NCI-H146 (cell line): ENCODE measurements around the gene KRT24.

Experiments used
- DNase-seq: peaks from one replicate; lab custom pipeline; 2025; lab: John Stamatoyannopoulos, UW

KRT24 gene

DNA sequence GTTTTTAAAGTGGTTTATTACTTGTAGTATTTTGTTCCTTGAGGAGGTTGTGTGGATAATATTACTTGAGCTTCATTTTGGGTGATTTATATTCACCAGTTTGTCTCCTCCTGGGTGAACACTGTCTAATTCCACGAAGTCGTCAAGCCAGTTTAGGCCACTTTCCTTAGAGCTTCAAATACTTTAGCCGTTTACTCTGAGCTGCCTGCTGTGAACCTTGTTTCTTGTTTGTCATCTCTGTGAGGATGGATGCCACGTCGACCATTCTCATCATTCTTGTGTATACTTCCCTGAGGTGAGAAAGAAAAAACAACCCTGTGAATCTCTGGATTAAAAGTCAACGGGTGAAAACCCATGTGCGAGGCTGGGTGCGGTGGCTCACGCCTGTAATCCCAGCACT, 9.0 kb downstream of the KRT24 start:
- DNase-seq, result no peak

DNA sequence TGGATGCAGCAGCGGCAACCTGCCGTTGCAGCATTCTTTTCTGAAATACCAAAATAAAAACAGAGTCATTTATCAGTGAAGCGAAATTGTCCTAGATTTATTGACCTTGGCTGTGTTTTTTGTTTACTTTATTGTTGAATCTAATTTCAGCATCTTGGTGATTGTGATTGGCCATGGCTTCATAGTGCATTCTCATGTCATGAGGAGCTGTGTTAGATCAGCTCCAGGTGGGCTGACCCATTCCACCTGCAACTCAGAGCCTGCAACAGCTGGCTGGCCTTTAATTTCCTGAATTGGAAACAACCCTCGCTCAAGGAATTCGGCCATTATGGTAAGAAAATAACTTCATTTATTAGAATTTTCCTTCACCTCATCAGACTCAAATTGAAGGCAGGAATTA, 16.4 kb downstream of the KRT24 start:
- no peak for DNase-seq

DNA sequence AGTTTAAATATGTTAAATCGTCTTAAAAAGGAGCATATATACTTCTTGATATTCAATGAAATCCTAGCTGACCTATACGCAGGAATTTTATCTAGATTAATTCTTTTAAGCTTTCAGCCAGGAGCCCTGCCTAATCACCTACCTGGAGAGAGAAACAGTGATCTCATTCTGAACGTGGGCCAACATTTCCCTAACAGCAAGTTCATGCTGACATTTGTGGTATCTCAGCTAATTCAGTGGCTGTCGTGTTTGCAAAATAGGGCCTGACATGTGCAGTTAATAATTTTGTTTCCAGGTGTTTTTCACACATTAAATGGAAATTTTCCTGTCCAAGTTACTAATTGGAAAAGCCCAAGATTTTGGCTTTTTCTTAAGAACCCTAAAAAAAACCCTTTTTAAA, 17.4 kb downstream of the KRT24 start:
- no peak for DNase-seq

DNA sequence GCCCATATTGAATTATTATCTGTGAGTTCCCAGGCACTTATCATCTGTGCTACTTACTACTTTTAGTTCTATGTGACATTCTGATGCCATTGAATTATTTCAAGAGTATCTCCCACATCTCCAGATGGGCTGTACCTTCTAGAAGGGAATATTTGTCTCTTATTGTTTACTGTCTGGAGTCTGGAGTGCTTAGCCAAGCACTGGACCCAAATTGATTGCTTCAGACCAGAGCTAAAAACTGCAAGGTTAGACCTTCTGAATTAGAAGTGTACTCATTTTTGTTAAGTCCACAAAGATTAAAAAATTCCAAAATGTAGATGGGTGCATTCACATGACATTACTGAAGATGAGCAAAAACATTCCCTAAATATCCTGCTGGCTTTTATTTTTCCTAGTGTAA, 22.6 kb downstream of the KRT24 start:
- DNase-seq, result no peak

DNA sequence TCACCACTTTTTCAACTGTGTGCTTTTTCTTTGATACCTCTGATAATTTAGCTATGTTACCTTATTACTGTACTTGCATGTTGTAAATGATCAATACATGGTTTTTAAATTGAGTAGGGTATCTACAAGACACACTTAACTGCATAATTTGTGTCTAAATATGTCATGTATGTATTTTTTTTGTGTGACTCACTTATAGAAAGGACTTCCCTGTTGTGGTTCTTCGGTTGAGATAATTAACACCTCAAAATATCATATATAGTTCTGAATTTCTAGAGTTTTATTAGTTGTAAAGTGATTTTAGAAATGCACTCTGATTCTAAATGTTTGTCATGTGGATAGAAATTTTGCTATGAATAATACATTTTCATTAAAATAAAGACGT, 24.0 kb downstream of the KRT24 start:
- no peak for DNase-seq

DNA sequence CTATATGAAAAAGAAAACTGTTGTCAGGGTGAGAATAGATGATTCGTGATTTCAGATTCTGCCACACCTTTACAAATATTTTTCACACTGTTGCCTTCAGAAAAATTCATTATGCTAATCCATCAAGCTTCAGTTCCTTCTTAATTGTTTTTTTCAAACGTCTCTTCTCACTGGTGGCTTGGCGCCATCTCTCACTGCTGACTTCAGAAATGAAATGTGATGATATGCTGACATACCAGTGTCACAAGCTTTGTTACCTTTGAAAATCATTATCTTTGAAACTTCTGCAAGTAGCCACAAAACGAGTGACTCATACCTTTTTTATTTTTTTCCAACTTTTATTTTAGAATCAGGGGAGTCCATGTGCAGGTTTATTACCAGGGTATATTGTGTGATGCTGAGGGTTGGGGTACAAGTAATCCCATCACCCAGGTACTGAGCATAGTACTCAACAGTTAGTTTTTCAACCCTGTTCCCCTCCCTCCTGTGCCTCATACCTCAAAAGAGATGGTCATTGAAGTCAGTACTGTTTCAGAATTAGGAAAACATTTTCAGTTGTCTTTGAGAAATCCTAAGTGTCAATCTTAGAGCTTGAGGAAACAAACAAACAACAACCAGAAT, 24.5 kb downstream of the KRT24 start:
- DNase-seq, result no peak

DNA sequence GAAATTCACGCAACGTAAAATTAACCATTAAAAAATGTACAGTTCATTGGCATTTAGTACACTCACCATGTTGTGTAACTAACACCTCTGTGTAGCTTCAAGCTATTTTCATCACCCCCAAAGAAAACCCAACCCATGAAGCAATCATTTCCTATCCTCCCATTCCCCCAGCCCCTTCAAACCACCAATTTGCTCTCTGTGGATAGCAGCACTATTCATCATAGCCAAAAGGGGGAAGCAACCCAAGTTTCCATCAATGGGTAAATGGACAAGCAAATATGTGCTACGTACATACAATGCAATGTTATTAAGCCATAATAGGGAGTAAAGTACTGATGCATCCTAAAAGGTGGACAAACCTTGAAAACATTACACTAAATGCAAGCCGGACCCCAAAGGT, 27.6 kb downstream of the KRT24 start:
- DNase-seq, result no peak

DNA sequence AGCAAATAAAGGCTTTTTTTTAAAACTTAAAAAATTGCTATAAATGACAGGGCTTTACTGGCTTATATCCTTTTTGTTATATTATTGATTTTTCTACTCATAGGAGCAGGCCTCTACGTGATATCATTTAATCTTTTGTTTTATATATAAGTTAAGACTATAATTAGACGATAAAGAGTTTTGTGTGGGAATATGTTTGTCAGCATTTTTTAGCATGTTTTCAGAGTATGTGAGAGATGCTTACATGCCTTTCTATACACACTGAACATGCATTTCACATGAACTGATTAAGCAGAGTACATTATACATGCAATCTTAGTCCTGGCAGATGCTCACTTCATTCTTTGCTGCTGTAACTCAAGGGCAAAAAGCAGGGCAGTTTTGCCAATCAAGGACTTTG, 30.9 kb downstream of the KRT24 start:
- no peak for DNase-seq

DNA sequence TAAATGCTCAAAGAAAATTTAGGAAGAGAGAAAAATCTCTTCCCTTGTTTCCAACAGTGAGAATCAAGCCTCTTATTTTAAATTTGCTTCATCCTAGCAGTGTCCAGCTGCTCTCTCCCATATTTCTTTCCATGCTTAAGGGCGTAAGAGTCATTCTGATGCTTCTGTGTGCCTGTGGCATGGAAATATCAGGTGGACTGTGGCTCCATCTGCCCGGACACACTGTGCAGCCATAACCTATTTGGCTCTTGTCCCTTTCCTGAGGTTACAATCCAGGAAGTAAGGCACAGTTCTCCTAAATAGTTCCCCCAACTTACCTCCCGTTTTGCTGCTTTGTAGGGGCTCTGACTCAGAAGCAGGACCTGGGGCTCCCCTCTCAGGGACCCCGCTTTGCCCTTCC, 32.3 kb downstream of the KRT24 start:
- peak; percentile 16 for DNase-seq

DNA sequence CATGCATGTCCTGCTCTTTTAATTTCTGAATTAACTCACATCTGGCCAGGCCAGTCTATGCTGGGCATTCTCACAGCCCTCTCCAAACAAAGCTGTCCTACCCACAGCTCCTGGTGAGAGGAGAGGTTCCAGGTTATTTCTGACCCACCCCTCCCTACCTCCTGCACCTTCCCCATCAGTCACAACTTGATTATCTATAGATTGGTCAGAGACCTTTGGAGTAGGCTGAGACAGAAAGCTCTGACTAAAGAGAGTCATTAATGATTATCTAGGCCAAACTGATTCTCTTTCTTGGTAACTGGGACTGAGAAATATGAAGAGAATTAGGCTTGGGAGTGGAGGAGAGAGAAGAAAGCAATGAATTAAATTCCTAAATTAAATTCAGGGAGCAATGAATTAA, 37.2 kb downstream of the KRT24 start:
- DNase-seq, result no peak

DNA sequence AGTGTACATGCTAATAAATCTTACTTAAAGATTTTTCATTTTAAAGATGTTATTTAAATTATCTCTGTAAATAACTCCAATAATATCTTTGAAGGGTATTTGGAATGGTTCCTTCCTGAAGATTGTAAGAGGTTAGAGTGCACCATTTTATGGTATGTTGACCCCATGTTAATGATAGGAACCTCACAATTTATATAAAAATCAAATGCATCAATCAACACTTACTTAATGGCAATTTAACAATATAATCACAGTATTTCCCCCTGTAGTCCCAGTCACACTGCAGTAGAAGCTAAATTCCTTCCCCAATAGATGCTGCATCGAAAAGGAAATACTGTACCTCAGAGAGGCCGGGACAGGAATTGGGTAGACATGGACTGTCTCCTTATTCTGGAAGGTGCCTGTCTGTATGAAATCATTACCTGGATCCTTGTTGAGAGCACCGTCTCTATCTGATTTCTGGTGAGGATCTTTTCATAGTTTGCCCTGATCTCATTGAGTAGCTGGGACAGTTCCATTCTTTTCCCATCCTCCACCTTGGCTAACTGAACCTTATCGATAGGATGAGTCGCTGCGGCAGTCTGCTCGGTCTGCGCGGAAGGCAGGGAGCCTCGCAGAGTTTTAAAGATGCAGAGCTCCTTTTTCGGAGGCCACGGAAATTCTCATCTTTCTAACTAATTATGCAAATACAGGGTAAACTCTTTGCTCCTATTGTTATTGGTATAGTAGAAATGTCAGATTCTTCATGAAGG, 38.8 kb downstream of the KRT24 start, which contains the start of gene KRT222:
KRT222 (minus strand) TSS at position 596 of the 752 bp plus-strand sequence; CDS start at position 518, 78 bp downstream.
- DNase-seq, result peak; percentile 35

DNA sequence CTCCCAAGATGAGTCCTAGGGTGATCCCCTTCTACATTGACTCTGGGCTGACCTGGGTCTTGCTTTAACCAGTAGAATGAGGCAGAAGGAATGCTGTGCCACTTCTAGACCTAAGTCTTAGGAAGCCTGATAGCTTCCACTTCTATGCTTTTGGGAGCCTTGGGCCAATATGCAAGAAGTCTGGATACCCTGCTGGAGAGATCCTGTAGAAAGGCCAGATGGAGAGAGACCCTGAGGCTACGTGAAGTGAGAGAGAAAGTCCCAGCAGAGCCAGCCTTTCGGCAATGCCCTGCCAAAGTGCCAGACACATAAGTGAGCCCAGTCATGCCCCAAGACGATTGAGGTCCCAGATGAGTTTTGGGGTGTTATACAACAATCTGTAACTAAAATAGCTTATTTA, 40.3 kb downstream of the KRT24 start:
- DNase-seq, result no peak

DNA sequence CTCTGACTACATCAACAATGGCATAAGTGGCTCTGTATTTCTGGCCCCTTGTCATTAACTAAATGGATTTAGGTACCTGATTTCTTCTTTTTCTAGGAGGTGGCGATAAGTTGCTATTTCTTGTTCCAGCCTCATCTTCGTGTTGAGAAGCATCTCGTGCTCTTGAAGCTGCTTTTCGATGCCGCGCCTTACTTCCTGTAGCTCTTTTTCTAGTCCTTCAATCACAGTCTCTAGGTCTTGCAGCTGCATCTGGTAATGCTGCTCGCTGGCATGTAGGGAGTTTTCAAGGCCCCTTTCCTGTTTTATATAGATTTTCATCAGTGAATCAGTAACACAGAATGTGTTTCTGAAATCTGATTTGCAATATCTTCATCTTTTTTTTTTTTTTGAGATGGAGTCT, 43.6 kb downstream of the KRT24 start:
- DNase-seq, result no peak

DNA sequence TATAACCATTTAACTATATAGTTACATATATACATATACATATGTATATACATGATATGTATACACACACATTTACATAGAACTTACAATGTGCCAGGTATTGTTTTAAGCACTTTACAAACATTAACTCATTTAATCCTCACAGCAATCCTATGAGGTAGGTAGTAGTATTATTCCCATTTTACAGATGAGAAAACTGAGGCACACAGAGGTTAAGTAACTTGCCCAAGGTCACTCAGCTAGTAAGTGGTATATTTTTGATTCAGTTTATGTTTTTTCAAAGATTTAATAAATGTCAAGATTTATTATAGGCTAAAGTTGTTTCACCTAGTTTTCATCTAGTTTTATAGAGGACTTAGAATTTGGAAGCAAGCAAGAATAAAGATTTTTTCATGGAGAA, 45.2 kb downstream of the KRT24 start:
- no peak for DNase-seq

DNA sequence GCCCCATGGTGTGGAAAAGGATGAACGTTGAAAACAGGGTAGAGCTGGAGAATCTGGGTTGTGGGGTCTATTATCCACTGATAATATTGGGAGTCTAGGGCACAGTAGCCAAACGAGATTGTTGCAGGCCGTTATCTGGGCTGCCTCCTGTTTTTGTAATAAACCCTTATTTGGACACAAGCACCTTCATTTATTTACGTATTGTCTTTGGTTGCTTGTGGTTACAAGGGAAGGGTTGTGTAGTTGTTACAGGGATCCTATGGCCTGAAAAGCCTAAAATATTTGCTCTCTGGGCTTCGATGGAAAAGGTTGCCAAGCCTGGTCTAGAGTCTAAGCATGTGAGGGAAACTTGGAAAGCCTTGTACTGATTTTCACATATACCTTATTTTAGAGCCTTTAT, 51.6 kb downstream of the KRT24 start:
- no peak for DNase-seq

DNA sequence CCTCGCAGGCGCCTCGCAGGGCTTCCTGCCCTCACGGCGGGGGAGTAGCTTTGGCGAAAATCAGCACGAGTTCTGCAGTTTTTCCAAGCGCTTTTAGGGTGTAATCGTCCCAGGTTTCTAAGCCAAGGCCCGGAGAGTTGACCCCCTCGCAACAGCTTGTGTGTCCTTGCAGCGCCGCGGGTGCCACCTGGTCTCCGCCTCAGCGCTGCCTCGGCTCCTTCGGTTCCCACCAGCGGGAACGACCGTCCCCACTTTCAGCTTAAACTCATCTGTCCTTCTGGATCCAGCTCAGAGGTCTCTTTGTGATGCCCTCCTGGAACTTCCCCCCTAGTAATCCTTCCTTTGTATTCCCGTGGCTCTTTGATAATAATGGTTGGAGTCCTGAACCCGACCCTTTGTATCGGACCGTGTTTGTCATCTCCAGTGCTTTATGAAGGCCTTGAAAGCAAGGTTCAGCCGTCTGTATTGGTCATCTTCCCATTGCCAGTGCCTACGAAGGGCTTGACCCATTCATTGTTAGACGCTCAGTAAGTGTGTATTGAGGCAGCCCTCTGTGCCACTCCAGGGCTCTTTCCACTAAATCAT, 55.1 kb downstream of the KRT24 start:
- peak; percentile 71 for DNase-seq
